ENCODE measurements around the gene ATXN1. TPM values are rescaled to one million over a fixed set of nuclear protein-coding genes. Genes with fewer than 3 reads are reported as not detected.

ATXN1 gene
- total RNA-seq, 1 donor from 2014 or later: 71.2 TPM

GRCh38 chr6:16476861-16477260, 284.4 kb downstream of the ATXN1 start:
- DNase-seq (no peak), ATAC-seq (no peak)
- Histone ChIP-seq H3K9me3 (no peaks in the 10 kb centered on the region), H3K36me3 (no peaks in the 10 kb centered on the region), H3K27me3 (no peaks in the 10 kb centered on the region), H3K4me1 (peaks cover 16% of the 10 kb centered on the region), H3K27ac (no peak overlapping the region), H3K4me3 (no peak overlapping the region)
- TF ChIP-seq CTCF (IDR thresholded peaks at IDR 0.05): no peak
- intact Hi-C loops (cut with DNase I): no loop called here

- intact Hi-C loops (cut with DNase I): no loop called here
- ATAC-seq (no peak), DNase-seq (no peak)
- H3K9me3 ChIP-seq: no peaks in the 10 kb centered on the region
- H3K4me1 ChIP-seq: peaks cover 17% of the 10 kb centered on the region
- no peak for TF ChIP-seq CTCF (IDR thresholded peaks at IDR 0.05)
- no peak overlapping the region for H3K4me3 ChIP-seq
- H3K27me3 ChIP-seq: no peaks in the 10 kb centered on the region
- H3K36me3 ChIP-seq: no peaks in the 10 kb centered on the region
- no peak overlapping the region for H3K27ac ChIP-seq
These were observed 285.8 kb downstream of the ATXN1 start for GRCh38 chr6:16475494-16475781.

GRCh38 chr6:16474772-16475493, 286.3 kb downstream of the ATXN1 start:
- intact Hi-C loops (cut with DNase I): no loop called here
- Histone ChIP-seq H3K27ac (no peak overlapping the region), H3K4me3 (no peak overlapping the region), H3K36me3 (no peaks in the 10 kb centered on the region), H3K4me1 (peaks cover 17% of the 10 kb centered on the region), H3K9me3 (no peaks in the 10 kb centered on the region), H3K27me3 (no peaks in the 10 kb centered on the region)
- no peak for ATAC-seq
- DNase-seq: no peak
- no peak for TF ChIP-seq CTCF (IDR thresholded peaks at IDR 0.05)

GRCh38 chr6:16473908-16474771, 287.1 kb downstream of the ATXN1 start:
- Histone ChIP-seq H3K4me3 (no peak overlapping the region), H3K4me1 (peaks cover 17% of the 10 kb centered on the region), H3K27me3 (no peaks in the 10 kb centered on the region), H3K27ac (no peak overlapping the region), H3K9me3 (no peaks in the 10 kb centered on the region), H3K36me3 (no peaks in the 10 kb centered on the region)
- DNase-seq (no peak), ATAC-seq (no peak)
- TF ChIP-seq CTCF (IDR thresholded peaks at IDR 0.05): no peak
- intact Hi-C loops (cut with DNase I): no loop called here

- Histone ChIP-seq H3K4me1 (peaks cover 17% of the 10 kb centered on the region), H3K27ac (peak overlapping the region; percentile 33), H3K9me3 (no peaks in the 10 kb centered on the region), H3K27me3 (no peaks in the 10 kb centered on the region), H3K4me3 (no peak overlapping the region), H3K36me3 (no peaks in the 10 kb centered on the region)
- intact Hi-C loops (cut with DNase I): no loop called here
- ATAC-seq (no peak), DNase-seq (no peak)
- no peak for TF ChIP-seq CTCF (IDR thresholded peaks at IDR 0.05)
These were observed 287.9 kb downstream of the ATXN1 start for GRCh38 chr6:16473184-16473907.

All from upper lobe of right lung (tissue), 1 donor.